Measurements from ENCODE around the gene RAB3B.

The RAB3B gene

GRCh38 chr1:51927029-51927428 lies 63.5 kb downstream of the RAB3B start:
- H3K4me3 ChIP-seq (ENCODE audit: low read depth, low read length): no peak overlapping the region
- no peak for TF ChIP-seq CTCF (IDR thresholded peaks at IDR 0.05; ENCODE audit: low read depth, low read length)
- no peak for DNase-seq (ENCODE audit: low read depth, low spot score)
- in situ Hi-C loops (cut with HindIII; ENCODE audit: low sequenced_read_pairs): no loop called here

GRCh38 chr1:51926171-51926812 lies 64.2 kb downstream of the RAB3B start:
- DNase-seq (ENCODE audit: low read depth, low spot score): peak; percentile 38
- no peak overlapping the region for H3K4me3 ChIP-seq (ENCODE audit: low read depth, low read length)
- peak; percentile 37 for TF ChIP-seq CTCF (IDR thresholded peaks at IDR 0.05; ENCODE audit: low read depth, low read length)
- in situ Hi-C loops (cut with HindIII; ENCODE audit: low sequenced_read_pairs): no loop called here

GRCh38 chr1:51924455-51924854 lies 66.0 kb downstream of the RAB3B start:
- in situ Hi-C loops (cut with HindIII; ENCODE audit: low sequenced_read_pairs): no loop called here
- TF ChIP-seq CTCF (IDR thresholded peaks at IDR 0.05; ENCODE audit: low read depth, low read length): no peak
- H3K4me3 ChIP-seq (ENCODE audit: low read depth, low read length): no peak overlapping the region
- no peak for DNase-seq (ENCODE audit: low read depth, low spot score)

GRCh38 chr1:51922040-51922439 lies 68.5 kb downstream of the RAB3B start:
- H3K4me3 ChIP-seq (ENCODE audit: low read depth, low read length): no peak overlapping the region
- TF ChIP-seq CTCF (IDR thresholded peaks at IDR 0.05; ENCODE audit: low read depth, low read length): no peak
- no peak for DNase-seq (ENCODE audit: low read depth, low spot score)
- in situ Hi-C loops (cut with HindIII; ENCODE audit: low sequenced_read_pairs): no loop called here

- no peak overlapping the region for H3K4me3 ChIP-seq (ENCODE audit: low read depth, low read length)
- DNase-seq (ENCODE audit: low read depth, low spot score): no peak
- no peak for TF ChIP-seq CTCF (IDR thresholded peaks at IDR 0.05; ENCODE audit: low read depth, low read length)
- in situ Hi-C loops (cut with HindIII; ENCODE audit: low sequenced_read_pairs): no loop called here
Observed at GRCh38 chr1:51920130-51920529, 70.4 kb downstream of the RAB3B start.

- no peak for DNase-seq (ENCODE audit: low read depth, low spot score)
- TF ChIP-seq CTCF (IDR thresholded peaks at IDR 0.05; ENCODE audit: low read depth, low read length): no peak
- H3K4me3 ChIP-seq (ENCODE audit: low read depth, low read length): no peak overlapping the region
- in situ Hi-C loops (cut with HindIII; ENCODE audit: low sequenced_read_pairs): no loop called here
Observed at GRCh38 chr1:51919684-51920083, 70.8 kb downstream of the RAB3B start.
